Hepatocyte (in vitro differentiated cells): ENCODE measurements around the gene COL15A1. TPM values are rescaled to one million over a fixed set of nuclear protein-coding genes. Genes with fewer than 3 reads are reported as not detected.
A peak's percentile ranks its signal among the peaks of the same experiment; 100 is the strongest.

Experiments used
- DNase-seq: peaks from one replicate; pipeline ENCODE4 v3.0.0-alpha.2; 2016; ENCODE audit warnings: low spot score
- H2AFZ ChIP-seq: fragments of 200-600 bp; sonication (generic); 2 replicates; pipeline ENCODE4 v1.6.0; 2016; ENCODE audit warnings: antibody characterized with exemption, mild to moderate bottlenecking
- H3K27ac ChIP-seq: fragments of 200-600 bp; sonication (generic); 2 replicates; pipeline ENCODE4 v1.5.1; 2016; ENCODE audit warnings: mild to moderate bottlenecking
- H3K27me3 ChIP-seq: fragments of 200-600 bp; sonication (generic); 2 replicates; pipeline ENCODE4 v1.6.1; 2016
- H3K36me3 ChIP-seq: fragments of 200-600 bp; sonication (generic); replicated peaks from 2 replicates; pipeline ENCODE4 v1.5.1; 2016; ENCODE audit warnings: low read depth; ENCODE audit not compliant: insufficient read depth
- H3K4me1 ChIP-seq: fragments of 200-600 bp; sonication (generic); 2 replicates; pipeline ENCODE4 v1.5.1; 2016; ENCODE audit warnings: mild to moderate bottlenecking, moderate library complexity; ENCODE audit not compliant: insufficient read depth
- H3K4me2 ChIP-seq: fragments of 200-600 bp; sonication (generic); 2 replicates; pipeline ENCODE4 v1.6.0; 2016
- H3K4me3 ChIP-seq: fragments of 200-600 bp; sonication (generic); 2 replicates; pipeline ENCODE4 v1.5.1; 2016; ENCODE audit warnings: mild to moderate bottlenecking
- H3K79me2 ChIP-seq: fragments of 200-600 bp; sonication (generic); 2 replicates; pipeline ENCODE4 v1.6.0; 2017; ENCODE audit warnings: mild to moderate bottlenecking
- H3K9me2 ChIP-seq: fragments of 200-600 bp; sonication (generic); replicated peaks from 2 replicates; pipeline ENCODE4 v1.6.0; 2017; ENCODE audit warnings: mild to moderate bottlenecking; ENCODE audit not compliant: insufficient read depth
- H3K9me3 ChIP-seq: fragments of 200-600 bp; sonication (generic); 2 replicates; pipeline ENCODE4 v1.5.1; 2016; ENCODE audit warnings: low read depth, mild to moderate bottlenecking
- H4K20me1 ChIP-seq: fragments of 200-600 bp; sonication (generic); 2 replicates; pipeline ENCODE4 v1.6.0; 2016; ENCODE audit warnings: mild to moderate bottlenecking; ENCODE audit not compliant: insufficient read depth, poor library complexity, severe bottlenecking
- CTCF ChIP-seq: fragments of 200-600 bp; sonication (generic); IDR thresholded peaks from 2 replicates; pipeline ENCODE4 v1.5.1; 2016; ENCODE audit warnings: antibody characterized with exemption, mild to moderate bottlenecking; ENCODE audit not compliant: poor library complexity
- EZH2 ChIP-seq: fragments of 200-600 bp; sonication (generic); IDR thresholded peaks from 2 replicates; pipeline ENCODE4 v1.6.1; 2016; ENCODE audit warnings: antibody characterized with exemption, mild to moderate bottlenecking, borderline replicate concordance
- EZH2phosphoT487 ChIP-seq: fragments of 200-600 bp; sonication (generic); IDR thresholded peaks from one replicate; pipeline ENCODE4 v1.6.1; 2018; ENCODE audit warnings: antibody characterized with exemption, mild to moderate bottlenecking, low read depth, moderate library complexity; ENCODE audit not compliant: unreplicated experiment, severe bottlenecking
- WGBS: methylation state at CpG from one replicate; pipeline ENCODE4 v1.1.6; 2016; ENCODE audit warnings: low lambda C conversion rate; ENCODE audit errors: missing lambda C conversion rate; 5-methylcytosine and 5-hydroxymethylcytosine counted together
- polyA plus RNA-seq: library from polyadenylated mRNA; unstranded; fragments of >200 nt; fragmentation: Nextera tagmentation; extraction: Ambion mirVana; gene quantifications from 2 replicates; pipeline ENCODE4 v1.2.1, GENCODE V29; 2016
- total RNA-seq: library from RNA; depleted of rRNA; stranded (reverse); fragments of >200 nt; gene quantifications from 2 replicates; pipeline ENCODE4 v1.2.3, GENCODE V29; 2014

The COL15A1 gene
- total and polyA plus RNA-seq, 2 experiments from 2014 or later = 97.6 to 106 TPM

- H3K36me3 ChIP-seq = no peaks in the 10 kb centered on the region
- peaks cover 5% of the 10 kb centered on the region for H3K9me3 ChIP-seq
- H3K27me3 ChIP-seq = no peaks in the 10 kb centered on the region
- peaks cover 6% of the 10 kb centered on the region for H3K4me1 ChIP-seq
- no peak overlapping the region for H3K4me2 ChIP-seq
- no peak overlapping the region for H3K27ac ChIP-seq
- no peak overlapping the region for H2AFZ ChIP-seq
- no peaks in the 10 kb centered on the region for H3K79me2 ChIP-seq
- WGBS = 62% methylated on average over 1 of the region's 1 CpG
- H4K20me1 ChIP-seq = no peaks in the 10 kb centered on the region
- H3K9me2 ChIP-seq = no peaks in the 10 kb centered on the region
- TF ChIP-seq EZH2phosphoT487 = no peak
- TF ChIP-seq CTCF = no peak
- TF ChIP-seq EZH2 = no peak
- DNase-seq = no peak
- no peak overlapping the region for H3K4me3 ChIP-seq
Measured at GRCh38 chr9:98897745-98898144, 46.0 kb upstream of the COL15A1 start.

GRCh38 chr9:98899408-98900056, 44.2 kb upstream of the COL15A1 start:
- H3K4me3 ChIP-seq = no peak overlapping the region
- peak; percentile 69 for DNase-seq
- H2AFZ ChIP-seq = no peak overlapping the region
- H3K79me2 ChIP-seq = no peaks in the 10 kb centered on the region
- H3K36me3 ChIP-seq = no peaks in the 10 kb centered on the region
- H3K9me3 ChIP-seq = peaks cover 5% of the 10 kb centered on the region
- peak overlapping the region; percentile 49 for H3K27ac ChIP-seq
- H3K4me2 ChIP-seq = peak overlapping the region; percentile 35
- TF ChIP-seq EZH2phosphoT487 (no peak), EZH2 (no peak), CTCF (no peak)
- H3K27me3 ChIP-seq = no peaks in the 10 kb centered on the region
- WGBS = 49% methylated on average over 4 of the region's 4 CpGs
- H3K4me1 ChIP-seq = peaks cover 6% of the 10 kb centered on the region
- no peaks in the 10 kb centered on the region for H4K20me1 ChIP-seq
- H3K9me2 ChIP-seq = no peaks in the 10 kb centered on the region

GRCh38 chr9:98900244-98900643, 43.5 kb upstream of the COL15A1 start:
- peaks cover 5% of the 10 kb centered on the region for H3K9me3 ChIP-seq
- TF ChIP-seq CTCF (no peak), EZH2phosphoT487 (no peak), EZH2 (no peak)
- H3K27me3 ChIP-seq = no peaks in the 10 kb centered on the region
- no peaks in the 10 kb centered on the region for H3K36me3 ChIP-seq
- DNase-seq = no peak
- no peaks in the 10 kb centered on the region for H3K9me2 ChIP-seq
- no peaks in the 10 kb centered on the region for H3K79me2 ChIP-seq
- WGBS = 91% methylated on average over 5 of the region's 5 CpGs
- no peaks in the 10 kb centered on the region for H4K20me1 ChIP-seq
- peaks cover 6% of the 10 kb centered on the region for H3K4me1 ChIP-seq
- no peak overlapping the region for H3K4me3 ChIP-seq
- no peak overlapping the region for H3K4me2 ChIP-seq
- H2AFZ ChIP-seq = no peak overlapping the region
- H3K27ac ChIP-seq = peak overlapping the region; percentile 49
